ENCODE measurements around the gene VSX2.

DNA sequence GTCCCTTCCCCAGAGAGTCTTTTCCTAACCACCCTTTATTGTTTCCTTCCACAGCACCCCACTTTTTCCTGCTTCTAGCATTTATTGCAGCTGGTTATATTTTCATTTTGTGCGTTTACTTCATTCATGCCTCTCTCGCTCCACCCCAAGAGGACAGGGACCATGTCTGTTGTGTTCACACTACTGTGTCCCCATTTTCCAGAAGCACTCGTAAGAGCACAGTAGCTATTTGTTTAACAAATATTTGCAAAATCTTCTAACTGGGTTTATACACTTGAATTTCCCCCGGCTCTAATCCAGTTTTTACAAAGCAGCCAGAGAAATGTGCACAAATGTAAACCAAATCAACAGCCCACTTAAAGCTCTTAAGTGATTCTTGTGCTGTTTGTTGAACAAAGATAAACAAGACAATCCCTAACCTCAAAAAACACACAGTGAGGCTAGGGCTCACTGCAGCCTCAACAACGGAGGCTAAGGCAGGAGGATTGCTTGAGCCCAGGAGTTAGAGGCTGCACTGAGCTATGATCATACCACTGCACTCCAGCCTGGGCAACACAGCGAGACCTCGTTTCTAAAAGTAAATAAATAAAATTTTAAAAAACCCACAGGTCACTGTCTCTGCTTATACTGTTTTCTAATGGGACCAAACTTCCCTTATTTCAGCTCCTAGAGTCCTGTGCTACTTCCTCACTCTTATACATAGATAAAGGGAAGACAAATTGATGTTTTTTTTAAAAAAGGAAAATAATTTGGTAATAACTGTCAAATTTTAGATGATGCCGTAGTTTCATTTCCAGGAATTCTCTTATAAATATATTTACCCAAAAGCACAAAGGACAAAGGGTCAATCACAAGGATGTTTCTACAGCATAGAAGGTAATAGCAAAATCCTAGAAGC lies 70.1 kb downstream of the VSX2 start:
- TF ChIP-seq, protein P1, sequence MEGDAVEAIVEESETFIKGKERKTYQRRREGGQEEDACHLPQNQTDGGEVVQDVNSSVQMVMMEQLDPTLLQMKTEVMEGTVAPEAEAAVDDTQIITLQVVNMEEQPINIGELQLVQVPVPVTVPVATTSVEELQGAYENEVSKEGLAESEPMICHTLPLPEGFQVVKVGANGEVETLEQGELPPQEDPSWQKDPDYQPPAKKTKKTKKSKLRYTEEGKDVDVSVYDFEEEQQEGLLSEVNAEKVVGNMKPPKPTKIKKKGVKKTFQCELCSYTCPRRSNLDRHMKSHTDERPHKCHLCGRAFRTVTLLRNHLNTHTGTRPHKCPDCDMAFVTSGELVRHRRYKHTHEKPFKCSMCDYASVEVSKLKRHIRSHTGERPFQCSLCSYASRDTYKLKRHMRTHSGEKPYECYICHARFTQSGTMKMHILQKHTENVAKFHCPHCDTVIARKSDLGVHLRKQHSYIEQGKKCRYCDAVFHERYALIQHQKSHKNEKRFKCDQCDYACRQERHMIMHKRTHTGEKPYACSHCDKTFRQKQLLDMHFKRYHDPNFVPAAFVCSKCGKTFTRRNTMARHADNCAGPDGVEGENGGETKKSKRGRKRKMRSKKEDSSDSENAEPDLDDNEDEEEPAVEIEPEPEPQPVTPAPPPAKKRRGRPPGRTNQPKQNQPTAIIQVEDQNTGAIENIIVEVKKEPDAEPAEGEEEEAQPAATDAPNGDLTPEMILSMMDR (IDR thresholded peaks at IDR 0.05), result no peak
- no peak for TF ChIP-seq EZH2 (IDR thresholded peaks at IDR 0.05; ENCODE audit: borderline replicate concordance, insufficient read depth, low read depth, low read length, poor library complexity, severe bottlenecking)
